ENCODE data around the gene FHIP1B. TPM values are rescaled to one million over a fixed set of nuclear protein-coding genes. Genes with fewer than 3 reads are reported as not detected.

FHIP1B gene
- total RNA-seq, 1 donor from 2014 or later = 34.0 TPM

DNA sequence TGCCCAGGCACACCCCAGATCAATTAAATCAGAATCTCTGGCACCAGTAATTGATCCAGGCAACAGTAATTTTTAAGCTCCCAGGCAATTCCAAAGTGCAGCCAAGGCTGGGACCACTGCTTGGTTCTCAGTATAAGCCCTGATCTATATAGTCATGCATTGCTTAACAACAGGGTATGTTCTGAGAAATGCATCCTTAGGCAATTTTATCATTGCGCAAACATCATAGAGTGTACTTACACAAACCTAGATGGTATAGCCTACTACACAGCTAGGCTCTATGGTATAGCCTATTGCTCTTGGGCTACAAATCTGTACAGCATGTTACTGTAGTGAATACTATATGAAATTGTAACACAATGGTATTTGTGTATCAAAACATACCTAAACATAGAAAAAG is 29.7 kb downstream of the FHIP1B start:
- H3K4me3 ChIP-seq (ENCODE audit: low read depth, low read length) = no peak overlapping the region
- TF ChIP-seq, protein P1, sequence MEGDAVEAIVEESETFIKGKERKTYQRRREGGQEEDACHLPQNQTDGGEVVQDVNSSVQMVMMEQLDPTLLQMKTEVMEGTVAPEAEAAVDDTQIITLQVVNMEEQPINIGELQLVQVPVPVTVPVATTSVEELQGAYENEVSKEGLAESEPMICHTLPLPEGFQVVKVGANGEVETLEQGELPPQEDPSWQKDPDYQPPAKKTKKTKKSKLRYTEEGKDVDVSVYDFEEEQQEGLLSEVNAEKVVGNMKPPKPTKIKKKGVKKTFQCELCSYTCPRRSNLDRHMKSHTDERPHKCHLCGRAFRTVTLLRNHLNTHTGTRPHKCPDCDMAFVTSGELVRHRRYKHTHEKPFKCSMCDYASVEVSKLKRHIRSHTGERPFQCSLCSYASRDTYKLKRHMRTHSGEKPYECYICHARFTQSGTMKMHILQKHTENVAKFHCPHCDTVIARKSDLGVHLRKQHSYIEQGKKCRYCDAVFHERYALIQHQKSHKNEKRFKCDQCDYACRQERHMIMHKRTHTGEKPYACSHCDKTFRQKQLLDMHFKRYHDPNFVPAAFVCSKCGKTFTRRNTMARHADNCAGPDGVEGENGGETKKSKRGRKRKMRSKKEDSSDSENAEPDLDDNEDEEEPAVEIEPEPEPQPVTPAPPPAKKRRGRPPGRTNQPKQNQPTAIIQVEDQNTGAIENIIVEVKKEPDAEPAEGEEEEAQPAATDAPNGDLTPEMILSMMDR (IDR thresholded peaks at IDR 0.05; ENCODE audit: insufficient read depth, low read length, poor library complexity, severe bottlenecking) = no peak
- no peak for DNase-seq (ENCODE audit: low read depth)
- peaks cover 1% of the 10 kb centered on the region for H3K36me3 ChIP-seq (ENCODE audit: control insufficient read depth, insufficient read depth, low read length)
- H3K27me3 ChIP-seq (ENCODE audit: control insufficient read depth, insufficient read depth, low read length) = no peaks in the 10 kb centered on the region

DNA sequence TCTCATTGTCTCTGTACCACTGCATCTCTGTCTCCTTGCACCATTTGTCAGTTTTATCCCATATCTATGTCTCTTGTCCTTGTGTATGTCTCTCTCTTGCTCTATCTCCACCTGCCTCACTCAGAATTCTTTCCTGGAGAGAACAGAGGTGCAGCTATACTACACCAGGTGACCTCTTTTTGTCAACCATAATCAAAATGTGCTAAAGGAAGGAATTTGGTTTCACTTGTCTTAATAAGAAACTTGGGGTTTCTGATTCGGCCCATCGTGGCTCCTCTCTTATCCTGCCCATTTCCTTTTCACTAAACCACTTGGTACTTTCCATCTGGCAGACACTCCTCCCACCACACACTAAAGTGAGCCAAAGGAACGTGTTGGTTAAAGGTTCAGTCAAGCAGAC is 31.1 kb downstream of the FHIP1B start:
- TF ChIP-seq, protein P1 (IDR thresholded peaks at IDR 0.05; ENCODE audit: insufficient read depth, low read length, poor library complexity, severe bottlenecking) = no peak
- Histone ChIP-seq H3K27me3 (ENCODE audit: control insufficient read depth, insufficient read depth, low read length) (no peaks in the 10 kb centered on the region), H3K36me3 (ENCODE audit: control insufficient read depth, insufficient read depth, low read length) (peaks cover 1% of the 10 kb centered on the region), H3K4me3 (ENCODE audit: low read depth, low read length) (no peak overlapping the region)
- no peak for DNase-seq (ENCODE audit: low read depth)

DNA sequence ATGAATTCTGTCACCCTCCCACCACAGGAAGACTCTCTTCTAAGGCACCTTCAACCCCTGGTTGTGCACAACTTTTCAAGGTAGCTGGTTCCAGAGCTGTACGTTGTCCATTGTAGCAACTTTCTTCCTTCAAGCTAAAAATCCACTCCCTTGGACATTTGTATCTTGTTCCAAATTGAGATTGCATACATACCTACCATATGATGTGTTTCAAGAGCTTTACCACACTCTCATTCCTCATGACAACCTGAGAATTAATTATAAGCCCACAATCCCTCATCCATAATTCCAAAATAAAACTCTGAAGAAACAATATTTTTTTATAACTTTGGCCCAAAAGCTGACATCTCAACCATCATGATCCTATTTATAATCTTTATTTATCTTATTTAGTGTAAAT is 32.4 kb downstream of the FHIP1B start:
- no peaks in the 10 kb centered on the region for H3K27me3 ChIP-seq (ENCODE audit: control insufficient read depth, insufficient read depth, low read length)
- DNase-seq (ENCODE audit: low read depth) = no peak
- peaks cover 1% of the 10 kb centered on the region for H3K36me3 ChIP-seq (ENCODE audit: control insufficient read depth, insufficient read depth, low read length)
- TF ChIP-seq, protein P1 (IDR thresholded peaks at IDR 0.05; ENCODE audit: insufficient read depth, low read length, poor library complexity, severe bottlenecking) = no peak
- no peak overlapping the region for H3K4me3 ChIP-seq (ENCODE audit: low read depth, low read length)

DNA sequence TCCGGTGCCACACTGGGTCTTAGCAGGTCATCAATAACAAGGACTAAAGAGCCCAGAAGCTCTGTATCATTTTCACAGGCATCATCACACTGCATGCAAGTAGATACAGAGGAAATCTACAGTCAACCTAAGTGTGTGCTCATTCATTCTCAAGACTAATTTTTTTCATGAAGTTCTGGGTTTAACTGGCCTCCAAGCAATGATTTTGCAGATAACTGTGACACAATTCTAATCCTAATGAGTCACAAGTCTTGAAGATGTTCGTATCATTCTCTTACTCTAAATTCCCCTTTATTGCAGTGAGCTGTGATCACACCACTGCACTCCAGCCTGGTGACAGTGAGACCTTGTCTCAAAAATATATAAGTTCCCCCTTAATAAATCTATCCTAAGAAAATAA is 33.0 kb downstream of the FHIP1B start:
- no peak overlapping the region for H3K4me3 ChIP-seq (ENCODE audit: low read depth, low read length)
- H3K27me3 ChIP-seq (ENCODE audit: control insufficient read depth, insufficient read depth, low read length) = no peaks in the 10 kb centered on the region
- TF ChIP-seq, protein P1 (IDR thresholded peaks at IDR 0.05; ENCODE audit: insufficient read depth, low read length, poor library complexity, severe bottlenecking) = no peak
- H3K36me3 ChIP-seq (ENCODE audit: control insufficient read depth, insufficient read depth, low read length) = peaks cover 1% of the 10 kb centered on the region
- no peak for DNase-seq (ENCODE audit: low read depth)

DNA sequence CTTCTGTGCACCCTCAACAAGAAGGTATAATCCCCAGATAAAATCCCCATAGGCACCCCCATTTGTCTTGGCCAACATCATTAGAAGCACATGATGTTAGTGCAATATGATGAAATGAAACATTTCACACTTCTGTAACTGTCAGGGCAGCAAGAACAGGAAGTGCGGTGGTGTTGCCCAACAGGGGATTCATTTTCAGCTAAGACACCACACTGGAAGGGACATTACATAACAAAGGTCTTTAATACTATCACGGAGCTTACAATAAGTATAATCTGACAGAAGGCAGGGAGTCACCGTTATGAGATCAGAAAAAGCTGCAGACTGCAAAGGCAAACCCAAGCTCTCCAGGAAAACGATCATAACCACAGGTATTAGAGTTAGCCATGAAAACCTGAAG is 33.5 kb downstream of the FHIP1B start:
- no peak for DNase-seq (ENCODE audit: low read depth)
- TF ChIP-seq, protein P1 (IDR thresholded peaks at IDR 0.05; ENCODE audit: insufficient read depth, low read length, poor library complexity, severe bottlenecking) = no peak
- peaks cover 1% of the 10 kb centered on the region for H3K36me3 ChIP-seq (ENCODE audit: control insufficient read depth, insufficient read depth, low read length)
- no peaks in the 10 kb centered on the region for H3K27me3 ChIP-seq (ENCODE audit: control insufficient read depth, insufficient read depth, low read length)
- H3K4me3 ChIP-seq (ENCODE audit: low read depth, low read length) = no peak overlapping the region

DNA sequence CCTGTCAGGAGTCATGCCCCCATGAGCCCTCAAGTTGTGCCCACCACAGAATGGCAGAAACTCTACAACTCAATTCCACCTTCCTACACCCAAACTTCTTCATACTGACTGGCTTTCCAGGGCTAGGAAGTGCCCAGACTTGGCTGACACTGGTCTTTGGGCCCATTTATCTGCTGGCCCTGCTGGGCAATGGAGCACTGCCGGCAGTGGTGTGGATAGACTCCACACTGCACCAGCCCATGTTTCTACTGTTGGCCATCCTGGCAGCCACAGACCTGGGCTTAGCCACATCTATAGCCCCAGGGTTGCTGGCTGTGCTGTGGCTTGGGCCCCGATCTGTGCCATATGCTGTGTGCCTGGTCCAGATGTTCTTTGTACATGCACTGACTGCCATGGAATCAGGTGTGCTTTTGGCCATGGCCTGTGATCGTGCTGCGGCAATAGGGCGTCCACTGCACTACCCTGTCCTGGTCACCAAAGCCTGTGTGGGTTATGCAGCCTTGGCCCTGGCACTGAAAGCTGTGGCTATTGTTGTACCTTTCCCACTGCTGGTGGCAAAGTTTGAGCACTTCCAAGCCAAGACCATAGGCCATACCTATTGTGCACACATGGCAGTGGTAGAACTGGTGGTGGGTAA is 35.1 kb downstream of the FHIP1B start, which contains the start of gene OR52W1:
TSS of gene OR52W1 (plus strand) at position 51 of the 637 bp plus-strand sequence. CDS start at position 51, 0 bp downstream.
- TF ChIP-seq, protein P1 (IDR thresholded peaks at IDR 0.05; ENCODE audit: insufficient read depth, low read length, poor library complexity, severe bottlenecking) = no peak
- Histone ChIP-seq H3K36me3 (ENCODE audit: control insufficient read depth, insufficient read depth, low read length) (no peaks in the 10 kb centered on the region), H3K27me3 (ENCODE audit: control insufficient read depth, insufficient read depth, low read length) (no peaks in the 10 kb centered on the region), H3K4me3 (ENCODE audit: low read depth, low read length) (no peak within 1 kb of the TSS)
- no peak for DNase-seq (ENCODE audit: low read depth)

Data from kidney epithelial cell (primary cell).